ENCODE results near the gene SESN1. TPM values are rescaled to one million over a fixed set of nuclear protein-coding genes. Genes with fewer than 3 reads are reported as not detected.
A peak's percentile ranks its signal among the peaks of the same experiment; 100 is the strongest.

Gene SESN1
- total and polyA plus RNA-seq, 10 donors, result 26.8 to 115 (median 59.6) TPM

- 68 to 82% (median 70%) methylated on average over 16 of the region's 16 CpGs for WGBS, 5 donors
- no peak for TF ChIP-seq CTCF (IDR thresholded peaks at IDR 0.05 in 8 of 11, conservative IDR thresholded peaks at IDR 0.05 in 3 of 11)
- TF ChIP-seq POLR2AphosphoS5 (IDR thresholded peaks at IDR 0.05), result peak in 1 of 3 donors; percentile 48
- peaks cover 12 to 58% (median 36%) of the 10 kb centered on the region in 6 donors for H3K4me1 ChIP-seq
- peak overlapping the region in 5 of 8 donors; percentile 3 to 63 (median 50) for H3K27ac ChIP-seq
- no peaks in the 10 kb centered on the region for H3K36me3 ChIP-seq
- H3K4me3 ChIP-seq, result no peak overlapping the region
- DNase-seq, result no peak
- intact Hi-C loops (cut with DNase I; ENCODE audit: low total_unique reads), result no loop called here
- no peaks in the 10 kb centered on the region for H3K27me3 ChIP-seq (replicated peaks in 1 of 7)
- no peaks in the 10 kb centered on the region for H3K9me3 ChIP-seq
Measured at GRCh38 chr6:108951351-108951953, 143.2 kb downstream of the SESN1 start.

GRCh38 chr6:108948181-108948661 lies 146.4 kb downstream of the SESN1 start:
- WGBS, 5 donors, result 36 to 46% (median 36%) methylated on average over 7 of the region's 7 CpGs
- DNase-seq, result peak; percentile 76
- intact Hi-C loops (cut with DNase I; ENCODE audit: low total_unique reads), result no loop called here
- no peaks in the 10 kb centered on the region for H3K9me3 ChIP-seq
- no peak overlapping the region for H3K4me3 ChIP-seq
- H3K27me3 ChIP-seq (replicated peaks in 1 of 7), result no peaks in the 10 kb centered on the region
- H3K4me1 ChIP-seq, result peaks cover 27 to 76% (median 57%) of the 10 kb centered on the region in 6 donors
- peak overlapping the region in 7 of 8 donors; percentile 22 to 85 (median 69) for H3K27ac ChIP-seq
- TF ChIP-seq POLR2AphosphoS5 (IDR thresholded peaks at IDR 0.05) (peak in 2 of 3 donors; percentile 34 to 62), CTCF (IDR thresholded peaks at IDR 0.05 in 8 of 11, conservative IDR thresholded peaks at IDR 0.05 in 3 of 11) (no peak), POLR2A (IDR thresholded peaks at IDR 0.05) (no peak)
- H3K36me3 ChIP-seq, result no peaks in the 10 kb centered on the region

GRCh38 chr6:108947114-108947854 lies 147.4 kb downstream of the SESN1 start:
- no peak overlapping the region for H3K4me3 ChIP-seq
- no peaks in the 10 kb centered on the region for H3K36me3 ChIP-seq
- WGBS, 5 donors, result 44 to 64% (median 56%) methylated on average over 5 of the region's 5 CpGs
- peak overlapping the region in 7 of 8 donors; percentile 45 to 85 (median 81) for H3K27ac ChIP-seq
- DNase-seq, result no peak
- intact Hi-C loops (cut with DNase I; ENCODE audit: low total_unique reads), result no loop called here
- H3K9me3 ChIP-seq, result no peaks in the 10 kb centered on the region
- H3K4me1 ChIP-seq, result peaks cover 36 to 82% (median 66%) of the 10 kb centered on the region in 6 donors
- H3K27me3 ChIP-seq (replicated peaks in 1 of 7), result no peaks in the 10 kb centered on the region
- TF ChIP-seq CTCF (IDR thresholded peaks at IDR 0.05 in 8 of 11, conservative IDR thresholded peaks at IDR 0.05 in 3 of 11) (no peak), POLR2A (IDR thresholded peaks at IDR 0.05) (no peak), POLR2AphosphoS5 (IDR thresholded peaks at IDR 0.05) (no peak)

- intact Hi-C loops (cut with DNase I; ENCODE audit: low total_unique reads), result no loop called here
- Histone ChIP-seq H3K36me3 (no peaks in the 10 kb centered on the region), H3K4me1 (peaks cover 41 to 82% (median 71%) of the 10 kb centered on the region in 6 donors), H3K27ac (peak overlapping the region; percentile 24 to 85 (median 75)), H3K4me3 (no peak overlapping the region), H3K27me3 (replicated peaks in 1 of 7) (no peaks in the 10 kb centered on the region), H3K9me3 (no peaks in the 10 kb centered on the region)
- 47 to 58% (median 49%) methylated on average over 3 of the region's 3 CpGs for WGBS, 5 donors
- DNase-seq, result no peak
- TF ChIP-seq CTCF (IDR thresholded peaks at IDR 0.05 in 8 of 11, conservative IDR thresholded peaks at IDR 0.05 in 3 of 11) (no peak), POLR2A (IDR thresholded peaks at IDR 0.05) (no peak), POLR2AphosphoS5 (IDR thresholded peaks at IDR 0.05) (no peak)
Measured at GRCh38 chr6:108946695-108947094, 148.0 kb downstream of the SESN1 start.
